ENCODE measurements around the gene ZFAND2A.

GRCh38 chr7:1121886-1122831 lies 37.8 kb downstream of the ZFAND2A start:
- no peak for TF ChIP-seq CTCF (IDR thresholded peaks at IDR 0.05)
- TF ChIP-seq POLR2A (IDR thresholded peaks at IDR 0.05), result no peak

Data from uterus (tissue), 2 donors.